Activated CD8-positive, alpha-beta memory T cell treated with anti-CD3 and anti-CD28 coated beads, Interleukin-2, amount 50 U/mL, for 1 hour (primary cell): ENCODE results near the gene TMEM200A.

ENCODE experiments used
- DNase-seq: peaks from one replicate; pipeline ENCODE4 v3.0.0-alpha.2; 2020; ENCODE audit errors: extremely low read depth

The TMEM200A gene

GRCh38 chr6:130489514-130489913 is 123.7 kb downstream of the TMEM200A start:
- no peak for DNase-seq
